ENCODE data around the gene SHISA7. TPM values are rescaled to one million over a fixed set of nuclear protein-coding genes. Genes with fewer than 3 reads are reported as not detected.

Gene SHISA7
- total RNA-seq: not detected

- H3K9me3 ChIP-seq: no peaks in the 10 kb centered on the region
- H3K27ac ChIP-seq: no peak within 1 kb of the TSS
- in situ Hi-C loops (cut with MboI; ENCODE audit: low sequenced_read_pairs in 4 of 4): no loop called here
- intact Hi-C loops (cut with DNase I; ENCODE audit: low total_unique reads): no loop called here
- TF ChIP-seq POLR2A (IDR thresholded peaks at IDR 0.05) (no peak), CTCF (IDR thresholded peaks at IDR 0.05 in 4 of 5, conservative IDR thresholded peaks at IDR 0.05 in 1 of 5) (no peak)
- no peaks in the 10 kb centered on the region for H3K4me1 ChIP-seq
- DNase-seq (no peak), ATAC-seq (no peak)
- no peaks in the 10 kb centered on the region for H3K36me3 ChIP-seq
- H3K27me3 ChIP-seq: peaks cover 70 to 82% (median 70%) of the 10 kb centered on the region in 3 donors
- H3K4me3 ChIP-seq: no peak within 1 kb of the TSS
These were observed at the start of gene SHISA7 for GRCh38 chr19:55443045-55443823. Gene SHISA7 (minus strand): TSS chr19:55443300. CDS start chr19:55442863, 437 bp downstream.

GRCh38 chr19:55492362-55492944 lies 49.4 kb upstream of the SHISA7 start:
- no peaks in the 10 kb centered on the region for H3K9me3 ChIP-seq
- H3K27ac ChIP-seq: peak overlapping the region in 1 of 4 donors; percentile 78
- no peaks in the 10 kb centered on the region for H3K36me3 ChIP-seq
- no peak overlapping the region for H3K4me3 ChIP-seq
- H3K27me3 ChIP-seq: peaks cover 0 to 5% (median 0%) of the 10 kb centered on the region in 3 donors
- no peak for TF ChIP-seq POLR2A (IDR thresholded peaks at IDR 0.05)
- no peak for TF ChIP-seq CTCF (IDR thresholded peaks at IDR 0.05 in 4 of 5, conservative IDR thresholded peaks at IDR 0.05 in 1 of 5)
- DNase-seq: no peak
- H3K4me1 ChIP-seq: no peaks in the 10 kb centered on the region
- intact Hi-C loops (cut with DNase I; ENCODE audit: low total_unique reads): no loop called here
- in situ Hi-C loops (cut with MboI; ENCODE audit: low sequenced_read_pairs in 4 of 4): no loop called here
- ATAC-seq: no peak

GRCh38 chr19:55491546-55492360 lies 48.7 kb upstream of the SHISA7 start:
- Histone ChIP-seq H3K27ac (peak overlapping the region in 1 of 4 donors; percentile 18), H3K36me3 (no peaks in the 10 kb centered on the region), H3K9me3 (no peaks in the 10 kb centered on the region), H3K4me1 (peaks cover 2 to 4% of the 10 kb centered on the region in 2 donors), H3K27me3 (peaks cover 0 to 5% (median 0%) of the 10 kb centered on the region in 3 donors), H3K4me3 (no peak overlapping the region)
- intact Hi-C loops (cut with DNase I; ENCODE audit: low total_unique reads): no loop called here
- no peak for ATAC-seq
- in situ Hi-C loops (cut with MboI; ENCODE audit: low sequenced_read_pairs in 4 of 4): no loop called here
- no peak for DNase-seq
- TF ChIP-seq CTCF (IDR thresholded peaks at IDR 0.05 in 4 of 5, conservative IDR thresholded peaks at IDR 0.05 in 1 of 5): no peak

- Histone ChIP-seq H3K4me3 (no peak overlapping the region), H3K4me1 (peaks cover 3 to 9% of the 10 kb centered on the region in 2 donors), H3K36me3 (no peaks in the 10 kb centered on the region), H3K27ac (peak overlapping the region in 1 of 4 donors; percentile 18), H3K27me3 (peaks cover 0 to 8% (median 0%) of the 10 kb centered on the region in 3 donors), H3K9me3 (no peaks in the 10 kb centered on the region)
- ATAC-seq (no peak), DNase-seq (no peak)
- intact Hi-C loops (cut with DNase I; ENCODE audit: low total_unique reads): no loop called here
- in situ Hi-C loops (cut with MboI; ENCODE audit: low sequenced_read_pairs in 4 of 4): no loop called here
- TF ChIP-seq CTCF (IDR thresholded peaks at IDR 0.05 in 4 of 5, conservative IDR thresholded peaks at IDR 0.05 in 1 of 5) (no peak), POLR2A (IDR thresholded peaks at IDR 0.05) (no peak)
These were observed 47.7 kb upstream of the SHISA7 start for GRCh38 chr19:55490478-55491432.
